A549 (cell line): ENCODE measurements around the gene FZD10.

Experiments
- CBX8 ChIP-seq: fragments of 200-600 bp; sonication (generic); IDR thresholded peaks from 2 replicates; pipeline ENCODE4 v1.6.1; 2016
- EHMT2 ChIP-seq: fragments of 200-600 bp; sonication (generic); IDR thresholded peaks from 2 replicates; pipeline ENCODE4 v1.6.1; 2016; ENCODE audit warnings: antibody characterized with exemption, low read depth, mild to moderate bottlenecking, moderate library complexity
- EP300 ChIP-seq, 2 experiments: fragments of >200 bp; sonication (Bioruptor Twin); formaldehyde crosslinking; IDR thresholded peaks; 2 replicates in 1 of 2; 3 replicates in 1 of 2; pipeline ENCODE4 v1.6.1; 2016 to 2017
- ESRRA ChIP-seq: fragments of 150-350 bp; IDR thresholded peaks from 2 replicates; pipeline ENCODE4 v1.6.1; 2014; ENCODE audit warnings: mild to moderate bottlenecking, low read length, borderline replicate concordance
- MAZ ChIP-seq: fragments of 150-350 bp; IDR thresholded peaks from 2 replicates; pipeline ENCODE4 v1.6.1; 2014; ENCODE audit warnings: antibody characterized with exemption, low read depth, low read length, borderline replicate concordance
- PHF8 ChIP-seq: fragments of 200-600 bp; sonication (generic); IDR thresholded peaks from 2 replicates; pipeline ENCODE4 v1.6.1; 2016; ENCODE audit warnings: low read depth, mild to moderate bottlenecking, antibody characterized with exemption, moderate library complexity, borderline replicate concordance
- POLR2A ChIP-seq: IDR thresholded peaks from 2 replicates; pipeline ENCODE4 v1.6.1; 2012; ENCODE audit warnings: mild to moderate bottlenecking, low read length
- RNF2 ChIP-seq: fragments of 200-600 bp; sonication (generic); IDR thresholded peaks from 2 replicates; pipeline ENCODE4 v1.6.1; 2016; ENCODE audit warnings: low read depth, mild to moderate bottlenecking, antibody characterized with exemption, moderate library complexity, borderline replicate concordance
- TF ChIP-seq, protein P1 (sequence below): fragments of >200 bp; sonication (Bioruptor Twin); formaldehyde crosslinking; IDR thresholded peaks from 3 replicates; pipeline ENCODE4 v1.5.1; 2016
- TF ChIP-seq, protein P2 (sequence below): fragments of 200-600 bp; sonication (generic); IDR thresholded peaks from 2 replicates; pipeline ENCODE4 v1.6.1; 2016; ENCODE audit warnings: antibody characterized with exemption, mild to moderate bottlenecking, moderate library complexity
- TF ChIP-seq, protein P3 (sequence below): IDR thresholded peaks from 2 replicates; pipeline ENCODE4 v1.6.1; 2012

DNA sequence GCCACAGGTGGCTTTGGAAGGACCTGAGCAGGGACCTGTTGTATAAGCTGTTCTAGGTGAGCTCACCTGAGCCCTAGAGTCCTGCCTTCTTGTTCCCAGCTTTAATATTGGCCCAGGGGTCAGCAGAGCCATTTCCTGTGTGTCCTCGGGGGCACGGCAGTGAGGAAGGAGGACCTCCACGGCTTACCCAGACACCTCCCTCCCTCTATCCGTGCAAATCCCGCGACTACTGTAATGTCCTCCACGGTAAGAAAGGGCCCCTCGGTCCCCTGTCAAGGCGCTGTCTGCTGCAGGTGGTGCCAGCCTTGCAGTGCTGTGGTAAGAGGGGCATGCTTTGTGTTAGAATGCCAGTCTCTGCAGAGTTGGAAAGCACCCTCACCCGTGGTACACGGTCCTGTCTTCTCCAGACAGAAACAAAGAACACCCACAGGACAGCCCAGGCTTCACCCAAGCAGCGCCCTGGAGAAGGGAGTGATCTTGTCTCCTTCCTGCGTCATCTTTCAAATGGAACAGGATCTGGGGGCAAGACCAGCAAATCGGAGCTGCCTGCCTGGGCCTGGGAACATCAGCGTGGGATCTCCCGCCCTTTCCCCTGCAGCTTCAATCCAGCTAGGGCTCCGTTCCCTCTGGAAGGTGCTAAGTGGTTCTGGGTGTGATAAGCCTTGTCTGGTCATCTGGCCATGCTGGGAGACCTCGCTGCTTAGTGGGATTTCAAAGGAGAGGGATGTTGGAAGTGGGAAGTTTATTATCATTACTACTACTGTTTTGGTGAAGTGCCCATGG, 20.2 kb upstream of the FZD10 start:
- TF ChIP-seq, protein P1, sequence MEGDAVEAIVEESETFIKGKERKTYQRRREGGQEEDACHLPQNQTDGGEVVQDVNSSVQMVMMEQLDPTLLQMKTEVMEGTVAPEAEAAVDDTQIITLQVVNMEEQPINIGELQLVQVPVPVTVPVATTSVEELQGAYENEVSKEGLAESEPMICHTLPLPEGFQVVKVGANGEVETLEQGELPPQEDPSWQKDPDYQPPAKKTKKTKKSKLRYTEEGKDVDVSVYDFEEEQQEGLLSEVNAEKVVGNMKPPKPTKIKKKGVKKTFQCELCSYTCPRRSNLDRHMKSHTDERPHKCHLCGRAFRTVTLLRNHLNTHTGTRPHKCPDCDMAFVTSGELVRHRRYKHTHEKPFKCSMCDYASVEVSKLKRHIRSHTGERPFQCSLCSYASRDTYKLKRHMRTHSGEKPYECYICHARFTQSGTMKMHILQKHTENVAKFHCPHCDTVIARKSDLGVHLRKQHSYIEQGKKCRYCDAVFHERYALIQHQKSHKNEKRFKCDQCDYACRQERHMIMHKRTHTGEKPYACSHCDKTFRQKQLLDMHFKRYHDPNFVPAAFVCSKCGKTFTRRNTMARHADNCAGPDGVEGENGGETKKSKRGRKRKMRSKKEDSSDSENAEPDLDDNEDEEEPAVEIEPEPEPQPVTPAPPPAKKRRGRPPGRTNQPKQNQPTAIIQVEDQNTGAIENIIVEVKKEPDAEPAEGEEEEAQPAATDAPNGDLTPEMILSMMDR, result no peak
- TF ChIP-seq RNF2 (no peak), ESRRA (no peak), POLR2A (no peak), MAZ (no peak), EHMT2 (no peak), EP300 (IDR thresholded peaks at IDR 0.05) (no peak), PHF8 (no peak), CBX8 (no peak)
- TF ChIP-seq, protein P2, sequence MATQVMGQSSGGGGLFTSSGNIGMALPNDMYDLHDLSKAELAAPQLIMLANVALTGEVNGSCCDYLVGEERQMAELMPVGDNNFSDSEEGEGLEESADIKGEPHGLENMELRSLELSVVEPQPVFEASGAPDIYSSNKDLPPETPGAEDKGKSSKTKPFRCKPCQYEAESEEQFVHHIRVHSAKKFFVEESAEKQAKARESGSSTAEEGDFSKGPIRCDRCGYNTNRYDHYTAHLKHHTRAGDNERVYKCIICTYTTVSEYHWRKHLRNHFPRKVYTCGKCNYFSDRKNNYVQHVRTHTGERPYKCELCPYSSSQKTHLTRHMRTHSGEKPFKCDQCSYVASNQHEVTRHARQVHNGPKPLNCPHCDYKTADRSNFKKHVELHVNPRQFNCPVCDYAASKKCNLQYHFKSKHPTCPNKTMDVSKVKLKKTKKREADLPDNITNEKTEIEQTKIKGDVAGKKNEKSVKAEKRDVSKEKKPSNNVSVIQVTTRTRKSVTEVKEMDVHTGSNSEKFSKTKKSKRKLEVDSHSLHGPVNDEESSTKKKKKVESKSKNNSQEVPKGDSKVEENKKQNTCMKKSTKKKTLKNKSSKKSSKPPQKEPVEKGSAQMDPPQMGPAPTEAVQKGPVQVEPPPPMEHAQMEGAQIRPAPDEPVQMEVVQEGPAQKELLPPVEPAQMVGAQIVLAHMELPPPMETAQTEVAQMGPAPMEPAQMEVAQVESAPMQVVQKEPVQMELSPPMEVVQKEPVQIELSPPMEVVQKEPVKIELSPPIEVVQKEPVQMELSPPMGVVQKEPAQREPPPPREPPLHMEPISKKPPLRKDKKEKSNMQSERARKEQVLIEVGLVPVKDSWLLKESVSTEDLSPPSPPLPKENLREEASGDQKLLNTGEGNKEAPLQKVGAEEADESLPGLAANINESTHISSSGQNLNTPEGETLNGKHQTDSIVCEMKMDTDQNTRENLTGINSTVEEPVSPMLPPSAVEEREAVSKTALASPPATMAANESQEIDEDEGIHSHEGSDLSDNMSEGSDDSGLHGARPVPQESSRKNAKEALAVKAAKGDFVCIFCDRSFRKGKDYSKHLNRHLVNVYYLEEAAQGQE, result no peak
- TF ChIP-seq, protein P3, sequence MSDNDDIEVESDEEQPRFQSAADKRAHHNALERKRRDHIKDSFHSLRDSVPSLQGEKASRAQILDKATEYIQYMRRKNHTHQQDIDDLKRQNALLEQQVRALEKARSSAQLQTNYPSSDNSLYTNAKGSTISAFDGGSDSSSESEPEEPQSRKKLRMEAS, result no peak
